Motor neuron (in vitro differentiated cells): Measurements from ENCODE around the gene DYRK1B. TPM values are rescaled to one million over a fixed set of nuclear protein-coding genes. Genes with fewer than 3 reads are reported as not detected.

ENCODE experiments used
- ATAC-seq, 8 experiments: fragments of 200-7000 bp; cut with Tn5 transposase; replicated peaks in 6 of 8; 2 replicates each; pipeline ENCODE4 v1.8.0; 2021; ENCODE audit warnings: mild to moderate bottlenecking in 8 of 8, moderate library complexity in 8 of 8
- H3K27ac ChIP-seq, 2 donors: fragments of 250-450 bp; sonication (Bioruptor Pico); 2 replicates each; pipeline ENCODE4 v1.9.0; 2021; ENCODE audit warnings: antibody characterized with exemption in 2 of 2, mild to moderate bottlenecking in 2 of 2, moderate library complexity in 1 of 2
- H3K4me1 ChIP-seq, 2 donors: fragments of 250-450 bp; sonication (Bioruptor Pico); replicated peaks in 1 of 2; 2 replicates each; pipeline ENCODE4 v1.6.1; 2021; ENCODE audit warnings: antibody characterized with exemption in 2 of 2, mild to moderate bottlenecking in 2 of 2, moderate library complexity in 1 of 2
- H3K4me3 ChIP-seq, 5 donors: fragments of 250-450 bp; sonication (Bioruptor Pico); 2 replicates each; pipeline ENCODE4 v1.9.0; 2021; ENCODE audit warnings: antibody characterized with exemption in 5 of 5, mild to moderate bottlenecking in 5 of 5, moderate library complexity in 4 of 5
- WGBS, 10 experiments: fragments of 450-650 bp; shearing (Covaris generic); methylation state at CpG; one replicate each; pipeline ENCODE4 v1.0.0; 2022; 5-methylcytosine and 5-hydroxymethylcytosine counted together
- in situ Hi-C, 9 experiments: fragments of 400-800 bp; cut with MboI; loops; one replicate each; pipeline ENCODE4 v1.15.0; 2021; ENCODE audit warnings: low sequenced_read_pairs in 9 of 9, low pct_unique_long_range_greater_than_20kb in 2 of 9; ENCODE audit not compliant: unreplicated experiment in 9 of 9
- total RNA-seq, 8 experiments: library from RNA; unstranded; fragments of 300-600 nt; gene quantifications; 2 replicates each; pipeline versions ENCODE4 v1.2.3 to v1.2.4, GENCODE V29; 2022

DYRK1B gene
- total RNA-seq, 8 experiments from 2014 or later = 8.9 to 27.3 (median 13.6) TPM

- peak overlapping the region; percentile 39 to 57 (median 55) for H3K4me3 ChIP-seq
- in situ Hi-C loops = loop anchor here in 2 of 9 experiments (25.0 kb wide), 1 partner anchor 169 kb away; the partner anchor contains the start of gene PSMC4 (in 2 of the 2)
- 0 to 4% (median 3%) methylated on average over 1 to 10 of the region's 17 CpGs; no CpG with 5 or more reads in 2 of the 10 experiments for WGBS, 10 experiments
- no peak overlapping the region for H3K27ac ChIP-seq
- H3K4me1 ChIP-seq = no peaks in the 10 kb centered on the region
- peak; percentile 97 to 99 (median 98) for ATAC-seq
These were observed 40.9 kb downstream of the DYRK1B start for GRCh38 chr19:39792999-39793546.

DNA sequence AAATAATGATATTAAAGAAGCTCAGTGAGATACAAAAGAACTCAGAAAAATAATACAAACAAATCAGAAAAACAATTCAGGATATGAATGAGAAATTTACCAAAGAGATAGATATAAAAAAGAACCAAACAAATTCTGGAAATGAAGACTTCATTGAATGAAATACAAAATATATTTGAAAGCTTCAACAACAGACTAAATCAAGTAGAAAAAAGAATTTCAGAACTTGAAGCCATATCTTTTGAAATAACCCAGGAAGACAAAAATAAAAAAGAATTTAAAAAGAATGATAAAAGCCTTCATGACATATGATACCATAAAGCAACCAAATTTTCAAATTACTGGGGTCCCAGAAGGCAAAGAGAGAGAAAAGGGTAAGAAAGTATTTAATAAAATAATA, 45.7 kb downstream of the DYRK1B start:
- no peak for ATAC-seq
- in situ Hi-C loops = loop anchor here in 2 of 9 experiments (25.0 kb wide), 1 partner anchor 174 kb away; the partner anchor contains the start of gene PSMC4 (in 2 of the 2)
- Histone ChIP-seq H3K4me1 (no peaks in the 10 kb centered on the region), H3K4me3 (no peak overlapping the region), H3K27ac (no peak overlapping the region)

DNA sequence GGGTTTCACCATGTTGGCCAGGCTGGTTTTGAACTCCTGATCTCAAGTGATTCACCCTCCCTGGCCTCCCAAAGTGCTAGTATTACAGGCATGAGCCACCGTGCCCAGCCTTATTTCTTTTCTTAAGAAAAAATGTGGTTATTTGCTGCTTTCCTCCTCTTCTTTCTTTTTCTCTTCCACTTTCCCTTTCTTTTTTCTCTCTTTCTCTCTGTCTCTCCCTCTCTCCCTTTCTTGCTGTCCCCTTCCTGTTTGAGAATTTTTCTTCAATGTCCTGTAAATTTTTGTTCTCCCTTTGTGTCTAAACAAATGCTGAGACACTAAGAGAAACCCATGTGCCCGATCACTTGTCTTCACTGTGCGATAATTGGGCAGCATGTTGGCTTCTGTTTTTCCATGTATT, 53.1 kb downstream of the DYRK1B start:
- Histone ChIP-seq H3K27ac (no peak overlapping the region), H3K4me1 (no peaks in the 10 kb centered on the region), H3K4me3 (no peak overlapping the region)
- in situ Hi-C loops = loop anchor here in 2 of 9 experiments (25.0 kb wide), 1 partner anchor 181 kb away; the partner anchor contains the start of gene PSMC4 (in 2 of the 2)
- 43 to 93% (median 84%) methylated on average over 2 to 3 of the region's 3 CpGs for WGBS, 10 experiments
- ATAC-seq = no peak

DNA sequence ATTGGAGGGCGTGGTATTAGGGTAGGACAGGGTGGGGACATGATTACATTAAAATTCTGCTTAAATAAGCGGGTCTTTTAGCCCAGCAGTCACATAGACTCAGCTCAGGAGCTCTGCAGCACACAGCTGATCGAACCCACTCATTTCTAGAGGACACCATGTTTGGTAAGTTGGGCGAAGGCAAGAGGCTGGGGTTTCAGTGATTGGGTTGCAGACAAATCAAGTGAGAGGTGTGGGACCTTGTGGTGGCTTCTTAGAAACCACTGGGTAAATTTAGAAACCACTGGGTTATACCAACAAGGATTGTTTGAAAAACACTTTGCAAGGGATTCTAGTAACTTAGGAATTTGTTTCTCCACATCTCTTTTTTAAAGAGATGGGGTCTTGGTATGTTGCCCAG, 55.2 kb downstream of the DYRK1B start, which contains the start of gene LEUTX:
Gene LEUTX, plus strand, starts transcription at position 92 of the 400 bp plus-strand sequence. Its CDS starts 67 bp downstream, at position 159.
- Histone ChIP-seq H3K4me1 (no peaks in the 10 kb centered on the region), H3K4me3 (no peak within 1 kb of the TSS), H3K27ac (no peak within 1 kb of the TSS)
- in situ Hi-C loops = loop anchor here in 2 of 9 experiments (25.0 kb wide), 1 partner anchor 184 kb away; the partner anchor contains the start of gene PSMC4 (in 2 of the 2)
- 0 to 80% (median 33%) methylated on average over 1 to 4 of the region's 4 CpGs; no CpG with 5 or more reads in 1 of the 10 experiments for WGBS, 10 experiments
- peak in 1 of 8 experiments; percentile 24 for ATAC-seq

Other genes with a start within 250 kb of the DYRK1B start
- not detected for gene LGALS13, start 231.6 kb downstream of the DYRK1B start, total RNA-seq
- gene LGALS16, start 178.2 kb downstream of the DYRK1B start, total RNA-seq = not detected
- gene LGALS14, start 129.7 kb downstream of the DYRK1B start, total RNA-seq = not detected
- gene CLC, start 96.1 kb downstream of the DYRK1B start, total RNA-seq = not detected
- gene LEUTX, start 55.3 kb downstream of the DYRK1B start, total RNA-seq = 10 to 100 TPM in 1 of 8 experiments, not detected in 7; 34.9 TPM
- gene FBL, start 12.2 kb upstream of the DYRK1B start, total RNA-seq = 100 to 1,000 TPM in 4 of 8 experiments, 10 to 100 TPM in 4; 67.4 to 311 (median 110) TPM
- 1 to 10 TPM in 3 of 8 experiments, under 1 TPM in 5; 0.22 to 1.4 (median 0.56) TPM for gene FCGBP, start 100.5 kb upstream of the DYRK1B start, total RNA-seq
- gene PSMC4, start 137.0 kb upstream of the DYRK1B start, total RNA-seq = 100 to 1,000 TPM in 6 of 8 experiments, 10 to 100 TPM in 2; 86.5 to 155 (median 127) TPM
- 1 to 10 TPM; 3.7 to 7.9 (median 5.5) TPM for gene ZNF546, start 162.9 kb upstream of the DYRK1B start, total RNA-seq
- gene ZNF780B, start 222.1 kb upstream of the DYRK1B start, total RNA-seq = 10 to 100 TPM; 12.0 to 47.1 (median 22.2) TPM